HUDEP-2 (cell line): ENCODE results near the gene REX1BD.
"Not testable (repeated sequence)": the region's sequence is repeated elsewhere in the genome, so short reads cannot be mapped to it uniquely, and the experiment has no call there.

ENCODE experiments used
- DNase-seq, 76 experiments: peaks; one replicate each; lab custom pipeline; 2025; ENCODE audit not compliant: unreplicated experiment in 76 of 76; lab: John Stamatoyannopoulos, UW

Gene REX1BD

DNA sequence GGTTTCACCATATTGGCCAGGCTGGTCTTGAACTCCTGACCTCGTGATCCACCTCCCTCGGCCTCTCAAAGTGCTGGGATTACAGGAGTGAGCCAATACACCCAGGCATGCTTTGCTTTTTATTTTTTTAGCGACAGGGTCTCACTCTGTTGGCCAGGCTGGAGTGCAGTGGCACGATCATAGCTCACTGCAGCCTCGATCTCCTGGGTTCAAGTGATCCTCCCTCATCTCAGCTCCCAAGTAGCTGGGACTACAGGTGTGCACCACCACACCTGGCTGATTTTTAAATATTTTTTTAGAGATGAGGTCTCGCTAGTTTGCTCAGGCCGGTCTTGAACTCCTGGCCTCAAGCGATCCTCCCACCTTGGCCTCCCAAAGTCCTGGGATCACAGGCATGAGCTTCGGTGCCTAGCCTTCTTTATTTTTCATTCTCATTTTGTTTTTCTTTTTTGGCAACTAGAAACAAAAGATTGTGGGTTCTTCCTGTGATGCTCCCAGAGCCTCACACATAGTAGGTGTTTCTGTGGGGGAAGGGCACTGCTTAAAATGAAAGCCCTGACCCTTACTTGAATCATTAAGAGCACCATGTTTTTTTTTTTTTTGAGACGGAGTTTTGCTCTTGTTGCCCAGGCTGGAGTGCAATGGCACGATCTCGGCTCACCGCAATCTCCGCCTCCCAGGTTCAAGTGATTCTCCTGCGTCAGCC, 12.2 kb downstream of the REX1BD start:
- not testable (repeated sequence) for DNase-seq

DNA sequence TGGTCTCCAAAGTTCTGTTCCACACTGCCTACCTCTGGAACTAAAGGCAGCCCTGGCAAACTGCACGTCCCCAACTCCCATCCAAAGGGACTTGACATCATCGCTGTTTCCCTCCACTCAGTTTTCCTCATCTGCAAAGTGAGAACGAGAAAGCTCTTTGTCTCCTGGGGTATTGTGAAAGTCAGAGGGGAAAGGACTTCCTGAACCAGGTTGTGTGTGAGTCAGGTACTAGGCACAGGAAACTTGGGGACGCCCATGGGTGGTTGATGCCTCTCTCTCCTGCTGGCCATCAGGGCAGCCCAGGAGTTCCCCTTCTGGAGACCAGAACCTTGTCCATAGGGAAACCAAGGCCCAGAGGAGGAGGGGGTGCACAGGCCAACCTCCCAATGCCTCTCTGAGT, 13.3 kb downstream of the REX1BD start:
- no peak for DNase-seq

DNA sequence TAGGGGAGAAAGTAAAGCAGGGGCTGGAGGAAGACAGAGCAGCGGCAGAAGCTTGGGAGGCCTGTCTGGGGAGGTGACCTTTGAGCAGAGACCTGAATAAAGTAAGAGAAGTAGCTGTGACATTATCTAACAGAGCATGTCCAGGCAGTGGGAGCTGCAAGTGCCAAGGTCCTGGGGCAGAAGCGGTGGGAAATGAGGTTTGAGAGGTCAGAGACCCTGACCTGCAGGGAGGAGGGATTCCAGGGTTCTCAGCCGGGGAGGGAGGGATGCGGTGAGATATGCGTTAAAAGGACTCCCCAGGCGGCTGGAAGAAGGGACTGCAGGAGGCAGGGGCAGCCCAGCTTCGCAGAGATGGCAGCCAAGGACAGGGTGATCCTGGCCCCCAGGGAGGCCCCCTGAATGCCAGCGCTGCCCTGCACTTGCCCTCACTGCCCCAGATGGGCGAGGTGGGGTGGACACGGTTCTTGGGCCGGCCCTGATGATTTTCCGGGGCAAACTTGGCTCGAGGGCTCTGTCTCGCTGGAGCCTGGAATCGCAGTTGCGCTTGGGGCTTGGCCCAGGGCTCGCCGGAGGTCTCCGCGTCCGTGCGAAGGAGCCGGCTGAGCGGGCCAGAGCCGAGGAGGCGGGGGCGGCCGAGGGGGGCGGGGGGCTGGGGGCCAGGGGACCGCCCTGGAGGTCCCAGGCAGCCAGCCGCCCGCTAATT, 14.8 kb downstream of the REX1BD start:
- peak in 27 of 76 experiments; percentile 10 to 54 (median 27) for DNase-seq

DNA sequence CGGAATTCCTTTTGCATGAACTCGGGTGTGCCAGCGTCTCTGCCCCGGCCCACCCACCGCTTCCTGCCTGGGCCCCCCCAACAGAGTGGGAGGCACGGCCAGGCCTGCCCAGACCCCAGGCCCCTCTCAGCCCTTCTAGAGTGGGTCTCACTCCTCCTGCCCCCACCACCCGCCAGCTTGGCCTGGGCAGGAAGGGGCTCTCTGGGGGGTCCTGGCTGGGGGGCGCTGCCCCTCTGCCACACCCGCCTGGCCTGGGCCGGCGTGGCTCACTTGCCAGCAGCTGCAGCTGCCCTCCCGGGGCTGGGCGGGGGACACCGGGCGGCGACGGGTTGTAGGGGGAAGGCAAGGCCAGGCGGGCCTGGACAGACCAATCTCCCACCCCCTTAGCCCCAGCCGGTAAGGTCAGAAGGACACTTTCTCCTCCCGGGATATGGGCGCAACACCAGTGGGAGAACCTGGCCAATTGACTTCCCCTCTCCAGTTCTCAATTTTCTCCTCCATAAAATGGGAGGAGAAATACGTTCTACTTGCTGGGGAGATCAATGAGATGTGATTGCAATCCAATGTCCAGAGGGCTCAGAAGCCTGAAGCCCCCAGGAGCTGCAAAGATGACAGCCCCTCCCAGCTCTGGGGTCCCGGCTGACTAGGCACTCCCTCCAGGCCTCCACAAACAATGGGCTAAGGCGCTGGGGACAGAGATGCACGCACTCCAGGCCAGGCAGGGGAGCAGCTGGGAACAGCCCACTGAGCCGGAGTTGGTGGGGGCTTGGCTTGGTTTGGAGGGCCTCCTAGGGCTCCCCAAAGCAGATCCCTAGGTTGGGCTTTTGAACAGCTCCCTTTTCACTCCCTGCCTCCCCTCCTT, 15.6 kb downstream of the REX1BD start:
- DNase-seq, result no peak

DNA sequence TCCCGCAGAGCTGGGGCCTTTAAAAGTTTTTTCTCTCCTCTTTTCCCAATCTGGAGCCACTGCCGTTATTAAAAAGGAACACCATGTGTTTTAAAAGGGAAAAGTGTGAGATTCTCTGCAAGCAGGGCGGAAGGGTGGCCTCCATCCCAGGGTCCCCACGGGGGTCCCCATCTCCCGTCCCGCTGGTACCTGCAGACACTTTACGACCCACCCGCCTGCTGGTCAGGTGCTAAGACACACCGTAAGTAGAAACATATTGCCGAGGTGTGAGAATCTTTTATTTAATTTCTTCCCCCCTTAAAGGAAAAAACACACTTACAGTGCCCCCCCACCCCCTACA, 16.2 kb downstream of the REX1BD start:
- DNase-seq, result no peak

DNA sequence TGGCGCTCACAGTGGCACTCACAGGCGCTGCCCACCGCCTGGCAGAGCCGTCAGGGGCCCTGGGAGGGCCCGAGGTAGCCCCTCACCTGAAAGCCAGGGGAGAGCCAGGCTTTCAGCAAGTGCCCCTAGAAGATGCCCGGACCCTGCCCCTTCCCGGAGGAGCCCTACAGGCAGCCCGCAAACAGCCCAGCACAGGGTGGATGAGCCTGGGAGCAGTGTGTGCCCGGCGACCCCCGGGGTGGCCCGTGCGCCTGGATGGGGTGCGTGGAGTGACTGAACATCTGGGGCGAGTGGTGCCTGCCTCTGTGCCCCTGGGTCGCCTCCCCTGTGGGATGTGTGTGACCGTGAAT, 16.6 kb downstream of the REX1BD start:
- DNase-seq, result no peak

DNA sequence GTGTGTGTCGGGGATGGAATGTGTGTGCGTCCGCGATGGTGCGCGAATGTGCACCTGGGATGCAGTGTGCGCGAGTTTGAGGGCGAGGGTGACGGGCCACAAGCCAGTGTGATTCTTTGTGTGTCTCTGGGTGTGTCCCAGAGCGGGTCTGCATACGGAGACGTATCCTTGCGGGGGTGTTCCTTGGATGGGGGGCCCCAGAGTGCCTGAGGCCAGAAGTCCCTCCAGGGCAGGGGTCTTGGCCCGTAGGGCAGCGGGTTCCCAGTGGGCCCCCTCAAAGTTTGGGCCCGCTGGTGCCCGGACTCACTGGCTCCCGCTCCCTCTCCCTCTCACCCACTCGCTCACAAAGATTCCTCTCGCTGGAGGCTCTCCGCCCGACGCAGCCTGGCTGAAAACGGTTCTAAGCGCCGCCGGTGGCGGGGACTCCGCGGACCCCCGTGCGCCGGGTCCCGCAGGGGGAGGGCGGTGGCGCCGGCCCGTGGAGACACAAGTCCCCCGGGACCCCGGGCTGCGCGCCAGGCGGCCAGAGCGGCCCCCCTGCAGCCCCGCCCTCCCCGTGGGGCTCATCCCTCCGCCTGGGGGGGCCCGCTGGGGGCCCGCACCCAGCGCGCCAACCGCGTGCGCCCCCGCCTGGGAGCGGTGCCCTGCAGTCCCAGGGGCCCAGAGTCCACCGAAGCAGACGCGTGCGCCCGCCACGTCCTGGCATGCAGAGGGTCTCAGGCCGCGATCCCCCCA, 17.1 kb downstream of the REX1BD start:
- no peak for DNase-seq

DNA sequence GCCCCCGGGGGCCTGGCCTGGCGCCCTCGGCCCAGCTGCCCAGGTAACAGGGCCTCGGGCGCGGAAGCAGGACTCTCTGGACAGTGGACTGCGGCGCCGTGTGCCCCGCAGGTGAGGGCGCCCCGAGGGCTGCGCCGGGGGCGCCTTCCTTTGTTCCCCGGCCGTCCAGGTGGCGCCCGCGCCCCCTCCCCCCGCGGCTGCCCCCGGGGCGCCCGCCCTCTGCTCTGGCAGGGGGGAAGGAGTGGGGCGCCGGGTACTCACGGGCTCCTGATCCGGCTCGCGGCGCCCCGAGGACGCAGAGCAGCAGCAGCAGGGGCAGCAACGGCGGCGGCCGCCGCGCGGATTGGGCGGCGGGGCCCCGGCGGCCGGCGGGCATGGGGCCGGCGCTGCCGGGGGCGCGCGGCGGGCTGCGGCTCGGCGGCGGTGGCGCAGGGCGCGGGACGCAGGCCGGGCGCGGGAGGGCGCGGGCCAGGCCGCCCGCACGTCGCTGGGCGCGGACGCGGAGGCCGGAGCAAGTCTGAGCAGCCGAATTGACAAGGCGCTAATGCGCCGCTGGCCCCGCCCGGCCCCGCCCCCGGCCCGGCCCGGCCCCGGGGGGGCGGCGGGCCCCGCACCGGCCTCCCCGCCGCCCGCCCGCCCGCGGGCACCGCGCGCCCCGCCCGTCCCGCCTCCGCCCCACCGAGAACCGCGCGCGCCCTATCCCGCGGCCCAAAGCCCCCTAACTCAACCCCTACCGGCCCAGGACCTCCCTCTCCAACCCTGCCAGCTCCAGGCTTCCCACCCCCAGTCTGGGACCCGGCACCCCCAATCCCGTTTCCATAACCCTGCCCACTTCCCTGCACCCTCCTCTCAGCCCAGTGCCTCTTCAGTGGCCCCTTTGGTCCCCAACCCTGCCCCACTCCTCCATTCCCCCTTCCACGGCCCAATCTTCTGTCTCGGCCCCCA, 18.0 kb downstream of the REX1BD start, which contains the start of gene CRLF1:
TSS of gene CRLF1 (minus strand) at position 519 of the 945 bp plus-strand sequence. CDS start at position 376, 143 bp downstream.
- peak in 1 of 76 experiments; percentile 13 for DNase-seq

DNA sequence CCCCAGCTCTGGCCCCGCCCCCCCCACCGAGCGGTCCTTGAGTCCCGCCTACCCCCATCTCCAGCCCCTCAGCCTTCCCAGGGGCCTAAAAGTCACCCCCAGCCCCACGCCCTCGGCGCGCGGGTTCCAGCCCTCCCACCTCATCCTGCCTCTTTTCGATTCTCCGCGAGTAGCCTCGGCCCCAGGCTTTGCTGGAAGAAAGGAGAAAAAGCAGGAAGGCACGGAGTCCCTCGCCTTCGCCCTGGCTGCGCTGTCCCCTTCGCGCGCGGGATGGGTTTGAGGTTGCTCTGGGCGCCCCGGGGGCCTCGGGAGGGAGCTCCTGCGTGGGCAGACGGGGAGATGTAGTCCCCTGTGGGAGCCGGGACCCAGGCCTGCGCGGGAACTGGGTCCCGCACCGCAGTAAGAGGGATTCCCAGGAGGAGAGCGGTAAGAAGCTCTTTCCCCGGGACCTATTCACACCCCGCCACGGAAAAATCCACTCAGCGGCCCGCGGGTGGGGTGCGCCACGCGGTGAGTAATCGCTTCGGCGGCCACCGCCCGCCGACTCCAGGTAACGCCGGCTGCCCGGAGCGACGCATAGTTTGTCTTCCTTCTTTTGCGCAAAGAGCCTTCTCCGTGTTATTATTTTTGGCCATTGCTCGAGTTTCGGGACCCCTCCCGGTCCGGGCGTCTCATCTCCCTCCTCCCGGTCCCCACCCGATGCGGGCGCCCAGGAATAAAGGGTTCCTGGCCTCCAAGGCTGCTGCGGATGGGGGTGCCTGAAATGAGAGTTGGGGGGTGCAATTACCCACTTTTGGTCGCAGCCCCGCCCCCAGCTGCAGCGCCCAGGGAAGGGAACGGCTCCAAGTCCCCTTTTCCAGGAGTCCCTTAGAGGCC, 18.9 kb downstream of the REX1BD start:
- no peak for DNase-seq

DNA sequence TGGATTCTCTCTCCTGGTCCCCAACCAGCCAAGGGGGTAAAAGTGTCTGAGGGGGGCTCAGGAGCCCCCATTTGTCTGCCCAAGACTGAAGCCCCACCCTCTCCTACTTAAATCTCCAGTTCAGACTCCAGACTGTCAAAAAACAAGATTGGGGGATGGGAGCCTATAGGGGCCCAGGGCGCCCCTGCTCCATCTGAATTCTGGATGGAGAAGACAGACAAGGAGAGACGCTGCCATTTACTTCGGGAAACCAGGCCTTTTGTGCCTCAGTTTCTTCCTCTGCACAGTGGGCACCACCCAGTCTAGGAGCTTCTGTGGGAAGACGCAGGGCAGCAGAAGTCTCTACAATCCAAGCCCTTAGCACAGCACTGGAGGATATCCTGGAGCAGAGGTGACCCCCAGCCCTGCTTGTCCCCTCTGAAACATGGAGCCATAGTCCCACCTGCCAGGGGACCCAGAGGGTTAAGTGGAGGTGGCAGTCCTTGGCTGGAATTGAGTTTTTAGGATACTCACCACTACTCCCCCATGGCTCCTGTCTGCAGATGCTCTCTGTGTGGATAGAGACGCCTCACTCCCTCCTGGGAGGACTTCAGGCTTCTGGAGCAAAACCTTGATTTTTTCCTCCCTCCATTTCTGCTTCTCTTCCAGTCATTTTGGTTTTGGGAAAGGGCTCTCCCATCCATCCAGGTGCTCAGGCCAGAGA, 19.7 kb downstream of the REX1BD start:
- DNase-seq, result no peak

DNA sequence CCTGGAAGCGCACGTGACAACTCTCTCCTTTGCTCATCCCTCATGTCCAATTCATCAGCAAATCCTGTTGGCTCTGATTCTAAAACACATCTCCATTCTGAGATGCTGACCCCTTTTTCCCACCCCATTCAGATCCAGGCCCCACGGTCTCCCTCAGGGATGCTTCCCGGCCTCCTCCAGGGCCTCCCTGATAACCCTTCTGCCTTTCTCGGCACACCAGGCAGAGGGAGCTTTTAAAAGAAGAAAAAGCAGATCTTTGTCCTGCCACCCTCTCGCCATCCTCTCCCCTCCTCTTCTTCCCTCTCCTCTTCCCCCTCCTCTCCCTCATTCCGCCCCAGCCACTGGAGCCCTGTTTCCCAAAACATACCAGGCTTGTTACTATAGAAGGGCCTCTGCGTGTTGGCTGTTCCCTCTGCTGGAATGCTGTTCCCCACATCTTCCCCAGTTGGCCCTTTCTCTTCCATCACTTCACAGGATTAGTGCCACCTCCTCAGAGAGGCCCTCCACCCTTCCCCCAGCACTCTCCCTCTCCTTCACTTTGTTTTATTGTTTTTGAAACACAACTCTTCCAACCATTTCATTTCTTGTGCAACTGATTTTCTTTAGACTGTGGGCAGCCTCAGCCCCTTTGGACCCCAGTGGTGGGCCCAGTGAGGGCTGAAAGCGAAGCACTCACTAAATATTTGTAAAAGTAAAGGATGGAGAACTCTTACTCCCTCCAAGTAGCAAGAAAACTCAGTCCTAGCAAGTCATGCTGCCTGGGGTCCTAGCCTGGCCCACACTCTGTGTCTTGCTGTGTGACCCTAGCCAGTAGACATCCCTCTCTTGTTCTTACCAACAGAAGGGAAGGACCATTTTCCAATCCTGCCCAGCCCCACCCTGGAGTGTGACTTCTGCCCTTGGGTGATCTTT, 20.5 kb downstream of the REX1BD start:
- no peak for DNase-seq

DNA sequence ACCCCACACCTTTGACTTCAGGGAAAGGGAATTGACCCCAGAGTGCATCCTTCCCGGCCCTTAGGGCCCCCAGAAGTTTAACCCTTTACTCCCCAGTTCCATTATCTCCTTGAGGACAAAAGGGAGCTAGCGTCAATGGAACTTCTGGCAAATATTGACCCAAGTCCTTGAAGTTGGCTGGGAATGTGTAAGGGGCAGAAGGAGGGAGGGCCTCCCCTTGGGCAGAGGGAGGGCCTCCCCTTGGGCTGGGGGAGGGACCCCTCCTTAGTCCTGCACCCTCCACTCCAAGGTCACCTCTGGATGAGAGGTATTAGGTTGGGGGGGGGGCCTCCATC, 21.1 kb downstream of the REX1BD start:
- DNase-seq, result no peak

DNA sequence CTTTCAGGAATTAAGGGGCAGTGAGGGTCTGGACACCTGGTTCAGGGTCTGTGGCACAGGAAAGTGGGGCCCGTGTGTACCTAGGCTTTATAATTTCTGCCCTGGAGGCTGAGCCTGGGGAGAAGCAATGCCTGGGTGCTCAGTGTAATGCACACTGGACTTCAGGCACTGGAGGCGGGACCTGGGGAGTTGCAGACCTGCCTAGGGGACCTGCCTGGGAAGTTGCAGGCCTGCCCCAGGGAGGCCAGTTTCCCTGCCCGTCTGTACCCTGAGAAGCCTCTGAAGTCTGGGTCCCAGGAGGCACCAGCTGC, 21.6 kb downstream of the REX1BD start:
- DNase-seq, result no peak

DNA sequence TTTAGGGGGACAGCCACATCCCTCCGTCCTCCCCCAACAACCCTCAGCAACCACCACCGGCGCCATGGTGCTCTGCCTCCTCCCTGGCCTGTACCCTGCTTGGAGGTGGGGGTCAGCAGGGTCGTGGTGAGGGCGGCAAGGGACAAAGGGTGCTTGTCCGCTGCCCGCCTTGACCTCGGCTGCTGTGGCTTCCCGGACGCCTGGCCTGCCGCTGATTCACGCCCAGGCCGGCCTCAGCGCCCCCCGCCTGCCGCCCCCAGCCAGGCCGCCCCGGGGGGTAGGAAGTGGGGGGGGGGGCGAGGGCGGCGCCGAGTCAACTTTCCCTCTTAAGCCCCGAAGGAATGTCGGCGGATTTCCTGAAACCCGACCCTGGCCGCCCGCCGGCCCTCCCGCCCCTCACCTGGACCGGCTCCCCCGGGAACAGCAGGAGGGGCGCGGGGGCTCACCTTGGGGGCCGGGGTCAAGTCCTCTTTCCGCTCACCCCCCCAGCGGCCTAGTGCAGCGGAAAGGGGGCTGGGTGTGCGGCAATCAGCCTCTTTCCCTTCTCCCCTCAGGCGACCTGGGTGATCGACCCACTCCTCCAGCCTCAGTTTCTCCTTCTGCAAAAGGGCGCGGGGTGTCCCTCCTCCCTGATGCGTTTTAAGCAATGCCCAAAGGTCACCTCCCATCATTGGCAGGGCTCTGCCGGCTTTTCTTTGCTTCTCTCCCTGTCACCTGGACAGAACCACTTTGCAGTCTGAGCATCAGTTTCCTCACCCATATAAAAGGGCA, 22.1 kb downstream of the REX1BD start:
- no peak for DNase-seq

DNA sequence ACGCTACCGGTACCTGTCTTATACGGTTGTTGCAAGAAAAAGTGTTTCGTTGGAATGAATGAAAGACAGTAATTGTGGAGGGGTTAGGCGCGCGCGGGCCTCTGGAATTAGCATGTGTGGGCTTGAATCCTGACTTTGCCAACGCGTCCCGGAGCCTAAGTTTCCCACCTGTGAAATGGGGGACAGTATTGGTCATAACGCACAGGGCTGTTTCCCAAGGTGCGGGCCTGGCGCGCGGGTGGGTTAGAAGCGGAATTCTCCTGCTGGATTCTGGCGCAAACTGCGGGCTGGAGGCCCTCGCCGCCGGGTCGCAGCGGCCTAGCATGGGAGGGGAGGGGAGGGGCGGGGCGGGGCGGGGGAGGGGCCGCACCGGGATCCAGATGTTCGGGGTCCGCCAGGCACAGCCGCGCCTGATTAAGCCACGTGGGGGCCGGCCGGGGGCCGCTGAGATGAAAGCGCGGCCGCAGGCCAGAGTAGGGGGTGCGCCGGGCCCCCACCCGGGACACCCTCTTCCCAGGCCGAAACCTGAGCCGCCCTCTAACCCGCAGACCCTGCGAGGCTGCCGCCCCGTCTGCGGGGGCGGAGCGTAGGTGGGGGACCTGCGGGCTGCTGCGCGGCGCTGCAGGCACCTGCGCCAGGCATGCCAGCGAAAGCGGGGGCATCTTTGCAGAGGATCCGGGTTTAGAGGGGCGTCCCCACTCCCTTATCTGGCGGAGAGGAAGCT, 22.9 kb downstream of the REX1BD start:
- no peak for DNase-seq
